ENCODE results near the gene AP1S1. TPM values are rescaled to one million over a fixed set of nuclear protein-coding genes. Genes with fewer than 3 reads are reported as not detected.

The AP1S1 gene
- polyA plus RNA-seq, 12 donors = 17.8 to 36.0 (median 20.6) TPM; not detected in 1

DNA sequence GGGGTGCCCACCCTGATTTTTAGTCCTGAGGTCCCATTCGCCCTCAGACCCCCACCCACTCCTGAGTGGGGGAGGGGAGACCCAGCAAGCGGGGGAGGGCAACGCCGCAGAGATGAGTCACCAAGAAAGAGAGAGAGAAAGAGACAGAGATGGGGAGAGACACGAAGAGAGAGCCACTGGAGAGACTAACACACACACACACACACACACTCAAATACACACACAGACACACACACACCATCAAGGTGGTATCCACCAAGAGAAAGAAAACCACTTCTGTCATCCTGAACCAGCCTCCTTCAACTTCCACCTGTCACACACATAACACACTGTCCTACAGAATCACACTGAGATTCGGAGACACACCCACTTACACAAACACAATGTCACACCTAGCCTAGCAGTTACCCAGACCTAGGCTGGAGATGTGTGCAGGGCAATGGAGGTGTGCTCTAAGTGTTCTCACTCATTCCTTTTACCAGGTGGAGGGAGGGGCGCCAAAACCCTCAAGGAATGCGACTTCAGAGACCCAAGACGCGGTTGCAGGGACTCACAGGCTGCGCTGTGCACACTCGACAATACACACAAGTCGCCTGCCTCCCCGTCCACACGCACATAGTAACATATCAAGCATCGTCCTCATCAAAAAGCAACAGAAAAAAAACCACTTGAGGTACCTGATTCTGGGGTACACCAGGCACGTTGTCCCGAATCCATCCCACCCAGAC lies 15.0 kb downstream of the AP1S1 start:
- no peak for DNase-seq

DNA sequence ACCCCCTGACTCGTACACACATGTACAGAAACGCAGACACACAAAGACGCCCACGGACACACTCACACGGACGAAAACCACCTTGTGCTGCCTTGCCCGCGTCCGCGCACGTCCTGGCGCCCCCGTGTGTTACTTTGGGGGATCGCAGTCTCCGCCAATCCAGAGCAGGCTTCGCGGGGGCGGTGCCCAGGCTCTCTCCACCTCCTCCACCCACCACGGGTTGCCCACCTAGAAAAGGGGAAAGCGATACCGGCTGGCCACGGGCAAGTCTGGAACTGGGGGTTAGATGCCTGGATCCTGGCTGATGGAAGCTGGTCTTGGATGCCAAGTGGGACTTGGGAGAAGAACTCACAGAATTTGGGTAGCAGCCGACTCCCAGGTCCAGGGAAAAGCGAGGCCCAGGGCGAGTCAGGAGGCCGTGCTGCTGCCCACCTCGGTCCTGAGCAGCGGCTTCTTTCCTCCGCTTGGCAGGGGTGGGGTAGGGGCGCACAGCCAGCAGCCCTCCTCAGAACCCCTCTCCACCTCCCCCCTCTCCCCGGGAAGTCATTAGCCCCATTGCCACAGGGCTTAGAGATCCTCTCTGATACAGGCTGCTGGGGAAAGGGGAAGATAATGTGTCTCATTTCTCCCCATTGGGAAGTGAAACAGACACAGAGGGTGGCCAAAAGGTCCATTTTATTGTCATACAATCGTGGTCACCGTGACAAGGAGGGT lies 15.7 kb downstream of the AP1S1 start:
- DNase-seq = peak; percentile 54

DNA sequence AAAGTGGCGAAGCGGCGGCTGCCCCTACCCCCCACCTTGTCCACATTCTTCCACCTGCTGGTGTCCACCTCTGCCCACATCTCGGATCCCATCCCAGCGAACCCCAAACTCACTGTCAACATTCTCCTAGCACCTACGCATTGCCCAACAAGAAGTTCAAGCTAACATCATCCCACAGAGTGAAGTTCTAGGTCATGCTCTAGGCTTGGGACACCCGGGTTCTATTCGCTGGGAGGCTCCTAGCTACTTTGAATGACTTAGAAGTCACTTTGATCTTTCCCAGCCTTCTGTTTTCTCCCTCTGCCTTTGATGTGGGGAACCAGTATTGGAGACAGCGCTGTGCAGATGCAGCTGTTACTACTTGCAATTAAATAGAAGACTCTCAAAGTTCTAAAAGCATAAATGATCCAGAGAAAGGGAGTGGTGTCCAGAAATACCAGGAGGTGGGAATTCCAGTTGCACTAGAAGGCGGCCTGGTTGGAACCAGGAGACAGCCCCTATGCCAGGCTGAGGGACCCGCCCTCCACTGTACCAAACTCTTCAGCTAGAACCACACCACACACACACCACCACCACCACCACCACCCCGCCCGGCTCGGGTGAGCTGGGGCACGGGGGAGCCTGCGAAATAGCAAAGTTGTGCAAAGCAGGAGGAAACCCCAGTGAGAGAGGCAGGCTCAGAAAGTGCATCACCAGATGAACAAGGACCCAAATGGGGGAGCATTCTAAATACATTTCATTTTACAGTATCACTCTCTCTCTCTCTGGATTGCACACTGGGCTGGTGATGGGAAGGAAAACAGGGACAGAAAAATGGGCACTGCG lies 16.6 kb downstream of the AP1S1 start:
- no peak for DNase-seq

DNA sequence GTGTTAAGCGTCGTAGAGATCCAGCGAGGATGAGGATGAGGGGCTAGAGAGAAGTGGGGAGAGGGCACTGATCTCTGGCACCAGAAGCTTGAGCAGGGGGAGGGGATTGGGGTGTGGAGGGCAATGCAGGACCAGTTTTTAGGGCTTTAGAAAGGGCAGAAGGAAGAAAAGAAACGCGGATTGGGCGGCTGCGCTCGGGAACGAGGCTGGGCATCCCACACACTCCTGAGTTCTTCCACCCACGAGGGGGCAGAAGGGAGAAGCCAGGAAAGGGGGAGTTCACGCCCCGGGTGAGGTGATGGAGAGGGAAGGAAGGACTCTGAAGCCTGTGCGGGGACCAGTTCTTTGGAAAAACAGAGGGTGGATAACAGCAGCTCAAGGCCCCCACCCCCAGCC lies 17.2 kb downstream of the AP1S1 start:
- no peak for DNase-seq

DNA sequence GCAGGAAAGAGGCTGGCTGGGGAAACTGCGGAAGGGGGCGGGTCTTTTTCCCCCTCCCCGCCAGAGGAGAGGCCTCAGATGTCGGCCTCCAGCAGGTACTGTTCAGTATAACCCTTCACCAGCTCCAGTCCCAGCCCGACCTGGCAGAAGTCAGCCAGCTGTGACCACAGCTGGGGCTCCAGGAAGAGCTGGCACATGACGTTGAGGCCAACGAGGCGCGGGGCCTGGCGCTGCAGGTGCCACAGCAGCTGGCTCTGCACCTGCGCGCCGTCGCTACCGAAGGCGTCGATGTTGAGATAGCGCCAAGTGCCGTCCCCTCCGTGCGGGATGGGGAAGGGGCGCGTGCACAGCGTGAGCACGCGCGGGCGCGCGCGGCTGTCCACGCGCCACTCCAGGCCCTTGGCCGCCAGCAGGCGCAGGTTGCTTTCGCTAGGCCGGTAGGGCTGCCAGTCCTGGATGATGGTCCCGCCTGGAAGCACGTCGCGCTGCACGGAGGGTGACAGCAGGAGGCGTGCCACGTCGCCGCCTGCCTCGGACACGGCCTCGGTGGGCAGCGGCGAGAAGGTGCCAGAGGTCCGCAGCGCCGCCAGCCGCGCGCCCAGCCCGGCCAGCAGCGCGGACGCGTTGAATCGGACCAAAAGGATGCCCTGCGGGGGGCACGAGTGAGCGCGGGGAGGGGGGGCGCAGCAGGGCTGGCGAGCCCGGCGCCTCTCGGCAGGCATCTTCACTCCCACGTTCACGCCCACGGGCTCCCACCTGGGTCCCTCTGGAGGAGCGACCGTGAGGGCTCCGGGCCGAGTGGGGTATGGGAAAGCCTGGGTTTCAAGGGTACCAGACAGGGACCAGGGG lies 18.0 kb downstream of the AP1S1 start:
- DNase-seq = no peak

DNA sequence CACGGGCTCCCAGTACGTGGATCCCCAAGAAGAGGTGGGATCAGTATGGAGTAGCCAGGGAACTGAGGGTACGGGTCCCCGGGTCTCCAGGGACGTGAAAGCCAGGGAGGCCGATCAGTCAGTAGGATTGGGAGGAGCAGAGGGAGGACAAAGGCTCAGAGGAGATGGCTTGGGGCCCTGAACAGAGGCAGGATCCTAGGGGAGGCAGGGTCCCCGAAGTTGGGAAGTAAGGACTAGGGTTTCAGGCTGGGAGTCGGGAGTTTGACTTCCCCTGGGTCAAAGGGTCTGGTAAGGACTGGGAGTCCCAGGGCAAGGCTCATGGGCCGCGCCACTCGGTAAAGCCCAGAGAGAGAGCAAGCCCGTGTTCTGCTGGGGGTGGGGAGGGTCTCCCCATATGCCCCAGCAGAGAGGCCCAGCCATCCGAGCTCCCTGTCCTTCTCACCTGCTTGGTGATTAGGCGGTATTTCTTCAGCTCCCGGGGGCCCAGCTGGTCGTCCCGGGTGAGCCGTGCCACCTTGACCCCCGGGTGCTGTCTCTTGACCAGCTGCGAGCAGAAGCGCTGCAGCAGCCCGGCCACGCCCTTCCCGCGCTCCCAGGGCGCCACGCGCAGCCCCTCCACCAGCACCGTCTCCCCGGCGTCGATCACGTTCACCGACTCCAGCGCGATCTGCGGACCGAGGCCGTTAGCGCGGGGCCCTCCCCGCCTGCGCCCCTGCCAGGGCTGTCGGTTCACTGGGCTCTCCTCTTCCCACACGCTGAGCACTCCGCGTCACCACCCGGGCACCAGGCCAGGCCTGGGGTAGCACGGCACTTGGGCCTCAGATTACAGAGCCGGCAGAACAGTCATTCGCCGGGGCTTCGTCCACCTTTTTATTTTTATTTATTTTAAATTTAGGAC lies 18.8 kb downstream of the AP1S1 start:
- DNase-seq = no peak

DNA sequence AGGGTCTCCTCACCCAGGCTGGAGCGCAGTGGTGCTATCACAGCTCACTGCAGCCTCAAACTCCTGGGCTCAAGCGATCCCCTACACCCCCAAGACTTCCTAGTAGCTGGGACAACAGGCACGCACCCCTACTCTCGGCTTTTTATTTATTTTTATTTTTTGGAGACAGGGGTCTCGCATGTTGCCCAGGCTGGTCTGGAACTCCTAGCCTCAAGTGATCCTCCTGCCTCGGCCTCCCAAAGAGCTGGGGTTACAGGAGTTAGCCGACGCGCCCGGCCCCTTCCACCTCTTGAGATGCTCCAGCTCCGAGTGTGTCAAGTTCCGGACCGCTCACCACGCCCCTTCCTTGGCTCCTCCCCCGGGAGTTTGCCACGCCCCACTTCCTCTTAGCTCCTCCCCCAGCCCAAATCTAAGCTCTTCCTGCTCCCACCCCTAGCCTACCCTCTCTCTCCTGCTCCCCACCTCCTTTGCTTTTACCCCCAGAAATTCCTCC lies 19.5 kb downstream of the AP1S1 start:
- DNase-seq = no peak

DNA sequence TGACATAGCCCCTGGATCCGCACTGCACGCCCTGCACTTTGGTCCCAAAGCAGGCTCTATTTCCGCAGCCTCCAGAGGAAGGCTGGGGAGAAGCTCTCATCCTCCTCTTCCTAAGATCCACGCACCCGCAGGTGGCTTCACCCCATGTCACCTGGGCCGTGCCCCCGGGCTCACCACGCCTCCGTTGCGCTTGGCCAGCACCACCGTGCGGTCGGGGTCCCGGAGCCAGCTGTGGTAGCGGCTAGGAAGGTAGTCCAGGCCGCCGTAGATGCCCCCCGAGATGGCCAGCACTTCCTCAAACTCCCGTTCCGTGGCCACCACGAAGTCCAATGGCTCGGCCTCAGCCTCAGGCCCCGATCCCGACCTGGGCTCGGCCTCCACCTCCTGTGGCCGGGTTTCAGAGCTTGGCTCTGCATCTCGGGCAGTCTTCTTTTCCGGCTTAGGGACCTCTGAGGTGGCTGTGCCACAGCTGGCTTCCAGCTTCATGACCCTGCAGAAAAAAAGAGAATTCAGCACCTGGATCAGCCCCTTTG lies 20.1 kb downstream of the AP1S1 start:
- DNase-seq = no peak

DNA sequence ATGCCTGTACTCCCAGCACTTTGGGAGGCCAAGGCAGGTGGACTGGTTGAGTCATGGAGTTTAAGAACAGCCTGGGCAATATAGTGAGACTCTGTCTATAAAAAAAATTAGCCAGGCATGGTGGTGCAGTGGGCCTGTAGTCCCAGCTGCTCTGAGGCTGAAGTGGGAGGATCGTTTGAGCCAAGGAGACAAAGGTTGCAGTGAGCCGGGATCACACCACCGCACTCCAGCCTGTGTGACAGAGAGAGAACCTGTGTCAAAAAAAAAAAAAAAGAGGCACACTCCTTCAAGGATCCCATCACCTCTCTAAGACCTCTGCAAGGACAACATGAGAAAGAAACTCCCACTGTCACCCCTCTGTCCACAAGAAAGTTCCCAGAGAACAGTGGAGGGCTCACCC lies 21.4 kb downstream of the AP1S1 start:
- DNase-seq = no peak

DNA sequence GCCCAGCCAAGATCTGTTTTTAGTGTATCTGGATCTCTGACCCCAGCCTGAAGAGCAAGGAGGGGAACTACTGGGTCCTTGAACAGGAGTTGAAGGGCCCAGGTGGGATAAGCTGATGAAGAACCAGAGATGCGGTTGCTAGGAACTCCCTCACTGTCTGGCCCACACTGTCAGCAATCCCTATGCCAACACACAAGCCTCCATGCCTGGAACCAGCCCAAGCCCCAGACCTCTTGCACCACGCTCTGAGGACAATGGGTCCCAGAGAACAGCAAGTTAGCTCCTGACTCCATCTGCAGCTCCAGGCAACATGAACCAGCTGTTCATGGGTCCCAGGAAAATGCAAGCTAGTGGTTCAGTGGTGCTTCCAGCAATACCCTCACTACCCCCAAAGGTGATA lies 23.4 kb downstream of the AP1S1 start:
- no peak for DNase-seq

DNA sequence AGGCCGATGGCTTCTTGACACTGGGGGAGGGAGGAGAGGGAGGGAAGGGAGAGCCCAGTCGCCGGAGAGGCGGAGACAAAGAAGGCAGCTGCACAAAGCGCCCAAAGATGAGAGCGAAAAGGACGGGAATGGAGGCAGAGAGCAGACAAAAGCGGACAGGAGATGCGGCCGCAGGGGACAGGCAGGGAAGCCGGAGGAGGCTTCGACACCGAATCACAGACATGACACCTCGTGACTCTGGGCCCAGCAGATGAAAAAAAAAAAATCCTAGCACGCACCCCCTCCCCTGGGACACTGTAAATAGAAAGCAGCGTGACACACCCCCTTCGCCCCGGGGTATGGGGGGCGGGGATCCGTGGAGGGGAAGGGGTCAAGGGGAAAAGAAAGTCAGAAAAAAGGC lies 24.8 kb downstream of the AP1S1 start:
- no peak for DNase-seq

DNA sequence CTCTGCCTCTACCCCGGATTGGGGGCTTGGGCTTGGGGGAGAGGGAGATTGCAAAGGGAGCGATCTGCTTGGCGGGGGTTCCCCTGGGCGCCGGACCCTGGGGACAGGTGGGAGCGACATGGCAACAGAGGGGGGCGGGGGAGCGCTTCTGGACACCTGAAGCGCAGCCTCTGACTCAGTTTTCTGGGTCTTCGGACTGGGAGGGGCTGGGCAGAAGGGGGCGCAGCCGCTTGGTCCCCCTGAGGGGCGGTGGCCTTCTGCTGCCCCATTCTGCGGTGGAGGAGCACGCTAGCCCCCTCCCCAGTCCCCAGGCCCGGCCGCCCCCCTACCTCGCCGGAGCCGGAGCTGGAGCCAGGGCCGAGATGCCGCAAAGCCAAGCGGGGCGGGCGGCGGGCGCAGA lies 25.4 kb downstream of the AP1S1 start:
- no peak for DNase-seq

DNA sequence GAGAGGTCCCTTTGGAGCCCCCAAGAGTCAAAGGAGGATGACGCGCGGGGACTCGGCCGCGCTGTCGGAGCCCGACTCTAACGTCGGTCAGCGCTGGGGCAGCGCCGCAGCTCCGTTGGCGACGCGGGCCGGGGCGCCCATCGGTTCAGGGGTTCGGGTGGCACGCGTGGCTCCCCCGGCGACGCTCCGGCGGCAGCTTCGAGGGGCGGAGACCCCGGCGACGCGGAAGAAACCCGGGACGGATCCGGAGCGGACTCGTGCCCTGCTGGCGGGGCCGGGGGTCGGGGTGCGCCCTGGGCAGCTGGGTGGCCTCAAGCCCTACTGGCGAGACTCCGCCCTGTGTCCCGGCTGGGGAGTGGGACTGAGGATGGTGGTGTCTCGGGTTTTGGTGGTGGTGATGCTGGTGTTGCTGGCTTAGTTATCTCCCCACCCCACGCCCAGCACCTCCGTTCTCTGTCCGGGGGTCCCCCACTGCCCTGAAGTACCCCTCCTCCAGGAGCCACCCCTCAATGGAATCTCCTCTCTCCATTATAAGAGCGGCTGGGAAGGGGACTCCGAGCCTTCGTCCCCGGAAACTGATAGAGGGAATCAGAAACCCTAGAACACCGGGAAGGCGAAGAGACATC lies 26.0 kb downstream of the AP1S1 start, which contains the start of gene NAT16:
TSS of gene NAT16 (minus strand) at position 164 of the 626 bp plus-strand sequence. CDS start 5,486 bp downstream, outside the sequence.
- DNase-seq = no peak

DNA sequence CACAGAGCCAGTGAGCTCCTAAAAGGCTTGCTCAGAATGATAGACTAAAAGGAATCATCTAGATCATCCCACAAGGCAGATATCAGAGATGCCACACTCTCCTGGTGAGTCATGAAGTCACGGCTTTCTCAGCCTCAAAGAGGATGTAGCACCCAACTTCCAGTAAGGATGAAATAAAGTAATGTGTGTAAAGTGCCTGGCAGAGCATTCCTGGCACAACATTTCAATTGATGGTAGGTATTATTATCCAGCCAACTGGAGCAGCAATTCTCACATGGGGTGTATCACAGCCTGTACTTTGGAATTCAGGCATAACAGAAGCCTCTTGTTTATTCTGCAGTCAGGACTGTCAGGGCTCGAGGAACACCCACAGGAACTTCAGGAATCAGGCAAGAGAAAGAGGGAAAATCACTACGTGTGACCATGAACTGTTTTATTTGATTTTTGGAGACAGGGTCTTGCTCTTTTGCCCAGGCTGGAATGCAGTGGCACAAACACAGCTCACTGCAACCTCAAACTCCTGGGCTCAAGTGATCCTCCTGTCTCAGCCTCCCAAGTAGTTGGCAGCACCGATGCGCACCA lies 31.1 kb downstream of the AP1S1 start:
- DNase-seq = no peak

DNA sequence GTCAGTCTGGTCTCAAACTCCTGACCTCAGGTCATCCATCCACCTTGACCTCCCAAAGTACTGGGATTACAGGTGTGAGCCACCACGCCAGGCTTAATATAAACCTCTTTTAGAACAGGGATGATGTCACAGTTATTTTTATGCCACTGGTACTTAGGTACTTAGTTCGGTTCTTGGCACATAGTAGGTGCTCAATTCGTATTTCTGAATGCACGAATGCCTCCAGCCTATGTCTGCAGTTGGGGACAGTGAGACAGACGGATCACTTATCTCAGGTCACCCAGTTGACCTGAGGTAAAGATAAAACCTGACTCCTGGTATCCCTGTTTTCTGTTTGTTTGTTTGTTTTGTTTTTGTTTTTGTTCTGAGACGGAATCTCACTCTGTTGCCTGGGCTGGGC lies 31.9 kb downstream of the AP1S1 start:
- no peak for DNase-seq

DNA sequence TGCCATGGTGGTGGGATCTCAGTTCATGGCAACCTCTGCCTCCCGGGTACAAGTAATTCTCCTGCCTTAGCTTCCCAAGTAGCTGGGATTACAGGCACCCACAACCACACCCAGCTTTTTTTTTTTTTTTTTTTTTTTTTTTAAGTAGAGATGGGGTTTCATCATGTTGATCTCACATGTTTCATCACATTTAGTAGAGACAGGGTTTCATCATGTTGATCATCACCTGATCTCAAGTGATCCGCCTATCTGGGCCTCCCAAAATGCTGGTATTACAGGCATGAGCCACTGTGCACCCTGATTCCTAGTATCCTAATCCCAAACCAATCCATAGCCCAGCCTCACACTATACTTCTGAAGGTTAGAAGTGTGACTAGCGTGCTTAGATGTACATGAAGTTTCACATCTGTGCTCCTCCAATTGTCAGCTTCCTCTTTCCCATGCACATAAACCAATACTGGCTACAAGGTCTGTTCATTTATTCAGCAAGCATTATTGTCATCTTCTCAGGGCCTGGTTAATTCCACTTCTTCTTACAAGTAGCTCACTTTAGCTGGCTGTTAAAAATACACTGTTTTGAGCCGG lies 32.7 kb downstream of the AP1S1 start:
- DNase-seq = no peak

DNA sequence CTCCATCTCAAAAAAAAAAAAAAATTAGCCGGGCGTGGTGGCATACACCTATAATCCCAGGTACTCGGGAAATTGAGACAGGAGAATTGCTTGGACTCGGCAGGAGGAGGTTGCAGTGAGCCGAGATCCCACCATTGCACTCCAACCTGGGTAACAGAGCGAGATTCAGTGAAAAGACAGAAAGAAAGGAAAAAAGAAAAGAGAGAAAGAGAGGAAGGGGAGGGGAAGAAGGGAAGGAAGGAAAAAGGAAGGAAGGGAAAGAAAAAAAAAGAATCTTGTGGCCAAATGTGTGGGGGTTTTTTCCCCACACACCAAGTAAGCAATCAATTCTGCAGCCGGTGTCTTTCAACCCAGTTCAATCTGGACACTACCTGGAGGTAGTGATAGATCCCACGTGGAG lies 34.8 kb downstream of the AP1S1 start:
- DNase-seq = no peak

DNA sequence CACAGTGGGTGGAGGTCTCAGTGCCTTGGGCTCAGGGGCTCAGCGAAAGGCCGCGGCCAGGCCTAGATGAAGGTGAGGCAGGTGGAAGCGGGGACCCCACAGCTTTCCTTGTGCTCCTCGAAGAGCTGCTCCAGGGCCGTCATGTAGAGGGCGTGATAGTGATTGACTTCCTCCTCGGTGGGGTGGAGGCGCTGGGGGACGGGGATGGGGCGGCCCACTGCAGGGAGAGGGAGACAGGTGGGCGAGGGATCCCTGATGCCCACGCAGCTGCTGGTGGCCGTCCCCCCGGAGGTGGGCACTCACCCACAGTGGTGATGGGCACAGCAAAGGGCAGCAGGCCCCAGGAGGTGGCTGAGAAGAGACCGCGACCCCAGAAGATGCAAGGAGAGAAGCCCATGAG lies 41.6 kb downstream of the AP1S1 start:
- DNase-seq = no peak

DNA sequence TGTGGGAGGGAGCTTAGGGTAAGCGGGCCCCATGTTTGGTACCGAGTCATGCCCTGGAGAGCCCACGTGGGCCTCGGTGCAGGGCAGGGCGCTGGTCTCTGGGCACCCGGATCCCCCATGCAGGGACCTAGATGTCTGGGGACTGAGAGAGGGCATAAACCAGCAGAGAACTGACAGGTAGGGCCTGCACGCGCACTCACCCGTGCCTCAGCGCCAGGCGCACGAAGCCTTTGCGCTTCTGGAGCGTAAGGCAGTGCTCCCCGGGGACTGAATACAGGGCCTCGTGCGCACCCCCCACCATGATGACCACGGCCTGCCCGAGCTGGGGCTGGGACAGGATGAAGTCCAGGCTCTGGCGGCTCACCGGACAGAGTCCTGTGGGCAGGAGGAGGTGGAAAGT lies 43.7 kb downstream of the AP1S1 start:
- DNase-seq = no peak
